K562 (cell line): ENCODE results near the gene CDC25B. TPM values are rescaled to one million over a fixed set of nuclear protein-coding genes. Genes with fewer than 3 reads are reported as not detected.
A peak's percentile ranks its signal among the peaks of the same experiment; 100 is the strongest.

Source experiments
- ATAC-seq: fragments of 200-7000 bp; cut with Tn5 transposase; 3 replicates; pipeline ENCODE4 v1.9.1; 2020; ENCODE audit warnings: moderate library complexity
- BruUV-seq: library from RNA; stranded (reverse); fragments of 400-500 nt; replicated peaks from 2 replicates; lab custom pipeline; 2021; lab: Mats Ljungman, UMichigan
- CTCF ChIA-PET: fragments of 300-600 bp; formaldehyde crosslinking; extraction: SDS; loops from one replicate; lab custom pipeline; 2021; ENCODE audit warnings: low intra/inter-chr PET ratio; lab: Yijun Ruan, JAX
- POLR2A ChIA-PET: fragments of 300-600, 350-650 bp; sonication (Branson Sonifier 250); formaldehyde crosslinking; extraction: SDS; loops from one replicate; lab custom pipeline; 2021; ENCODE audit warnings: antibody characterized with exemption, inconsistent platforms; lab: Yijun Ruan, JAX
- DNase-seq, 4 experiments: peaks; one replicate each; pipeline versions ENCODE4 v3.0.0 to v3.0.0-alpha.2; 2011 to 2018; ENCODE audit warnings: low spot score in 3 of 4, mixed read lengths in 3 of 4; ENCODE audit errors: extremely low read depth in 1 of 4
- FAIRE-seq: peaks from 2 replicates; lab custom pipeline; 2011; peaks lifted over from hg19 to GRCh38; lab: Jason Lieb, UNC
- H2AFZ ChIP-seq: 2 replicates; pipeline ENCODE4 v1.6.0; 2011; ENCODE audit warnings: low read depth, low read length, control low read depth, inconsistent platforms
- H3K27ac ChIP-seq: fragments of 200-600 bp; 3 replicates; pipeline ENCODE4 v1.8.0; 2011; ENCODE audit warnings: low read depth, mild to moderate bottlenecking, control low read depth, inconsistent platforms, low read length, moderate library complexity, mixed read lengths; ENCODE audit errors: extremely low read depth
- H3K27me3 ChIP-seq, 2 experiments: fragments of 300-600 bp in 1 of 2; 2 replicates in 1 of 2; 3 replicates in 1 of 2; pipeline versions ENCODE4 v1.6.0 to v1.8.0; 2011; ENCODE audit warnings: inconsistent platforms in 2 of 2, low read length in 2 of 2, mild to moderate bottlenecking in 1 of 2, mixed read lengths in 1 of 2, moderate library complexity in 1 of 2; ENCODE audit not compliant: control insufficient read depth in 2 of 2, insufficient read depth in 2 of 2
- H3K36me3 ChIP-seq: fragments of 300-600 bp; 3 replicates; pipeline ENCODE4 v1.8.0; 2011; ENCODE audit warnings: mild to moderate bottlenecking, low read length, inconsistent platforms; ENCODE audit not compliant: control insufficient read depth, insufficient read depth
- H3K4me1 ChIP-seq, 2 experiments: fragments of 200-600 bp in 1 of 2; replicated peaks in 1 of 2; 2 replicates in 1 of 2; 3 replicates in 1 of 2; pipeline versions ENCODE4 v1.5.1 to v1.8.0; 2011; ENCODE audit warnings: inconsistent platforms in 2 of 2, low read length in 2 of 2, mild to moderate bottlenecking in 1 of 2, mixed read lengths in 1 of 2, moderate library complexity in 1 of 2; ENCODE audit not compliant: control insufficient read depth in 2 of 2, insufficient read depth in 2 of 2
- H3K4me2 ChIP-seq: 2 replicates; pipeline ENCODE4 v1.6.1; 2011; ENCODE audit warnings: low read length, control low read depth, inconsistent platforms, mixed read lengths; ENCODE audit not compliant: insufficient read depth
- H3K4me3 ChIP-seq: fragments of 200-600 bp; sonication (generic), shearing (Covaris generic); 2 replicates; pipeline ENCODE4 v1.5.1; 2016; ENCODE audit warnings: control low read depth, inconsistent platforms
- H3K79me2 ChIP-seq: fragments of 200-600 bp; 3 replicates; pipeline ENCODE4 v1.8.0; 2011; ENCODE audit warnings: low read length, inconsistent platforms; ENCODE audit not compliant: control insufficient read depth, insufficient read depth
- H3K9ac ChIP-seq, 2 experiments: 2 replicates each; pipeline versions ENCODE4 v1.6.0 to v1.6.1; 2011; ENCODE audit warnings: low read depth in 2 of 2, low read length in 2 of 2, control low read depth in 1 of 2, inconsistent platforms in 1 of 2, mild to moderate bottlenecking in 1 of 2, mixed read lengths in 1 of 2; ENCODE audit not compliant: insufficient read depth in 1 of 2
- H3K9me1 ChIP-seq: one replicate; pipeline ENCODE4 v1.6.0; 2011; ENCODE audit warnings: inconsistent platforms, mild to moderate bottlenecking, low read length, moderate library complexity; ENCODE audit not compliant: control insufficient read depth, insufficient read depth
- H3K9me3 ChIP-seq: replicated peaks from 2 replicates; pipeline ENCODE4 v1.5.1; 2011; ENCODE audit warnings: low read depth, low read length, inconsistent platforms; ENCODE audit not compliant: control insufficient read depth, insufficient read depth
- H4K20me1 ChIP-seq: replicated peaks from 2 replicates; pipeline ENCODE4 v1.6.1; 2011; ENCODE audit warnings: low read length, inconsistent platforms, mixed read lengths; ENCODE audit not compliant: control insufficient read depth, insufficient read depth
- CC2D1A ChIP-seq: fragments of 450-650 bp; IDR thresholded peaks from 2 replicates; pipeline ENCODE4 v1.6.1; 2017; ENCODE audit warnings: mild to moderate bottlenecking
- MXI1 ChIP-seq: IDR thresholded peaks from 2 replicates; pipeline ENCODE4 v1.6.1; 2011; ENCODE audit warnings: low read depth, mild to moderate bottlenecking, improper control_type of control experiment, low read length
- MYNN ChIP-seq, 2 experiments: sonication (generic); formaldehyde crosslinking in 1 of 2; IDR thresholded peaks; 2 replicates each; pipeline versions ENCODE4 v1.5.0 to v1.6.1; 2016 to 2020; ENCODE audit warnings: antibody characterized with exemption in 1 of 2, missing genetic modification reagents in 1 of 2
- NR1H2 ChIP-seq: sonication (generic); formaldehyde crosslinking; IDR thresholded peaks from 2 replicates; pipeline ENCODE4 v1.4.0; 2020; ENCODE audit warnings: mild to moderate bottlenecking, missing genetic modification reagents
- NR4A1 ChIP-seq, 2 experiments: fragments of 250-450 bp in 1 of 2; fragments of 450-650 bp in 1 of 2; sonication (Bioruptor Pico) in 1 of 2; IDR thresholded peaks; 2 replicates each; pipeline versions ENCODE4 v1.4.0 to v1.6.1; 2016 to 2020; ENCODE audit warnings: mild to moderate bottlenecking in 2 of 2, missing compliant biosample characterization in 1 of 2, missing genetic modification characterization in 1 of 2, moderate library complexity in 1 of 2
- POLR2AphosphoS5 ChIP-seq: IDR thresholded peaks from 2 replicates; pipeline ENCODE4 v1.6.1; 2011; ENCODE audit warnings: mild to moderate bottlenecking, low read depth, low read length, moderate library complexity; ENCODE audit not compliant: control insufficient read depth, insufficient read depth
- TCFL5 ChIP-seq: fragments of 250-450 bp; sonication (Bioruptor Pico); conservative IDR thresholded peaks from 2 replicates; pipeline ENCODE4 v1.6.1; 2021; ENCODE audit warnings: mild to moderate bottlenecking, moderate library complexity, matching md5 sums
- TRIM24 ChIP-seq, 2 experiments: fragments of 450-650 bp; IDR thresholded peaks; 2 replicates each; pipeline ENCODE4 v1.6.1; 2016
- YY1 ChIP-seq, 3 experiments: IDR thresholded peaks; 2 replicates each; pipeline ENCODE4 v1.6.1; 2011; ENCODE audit warnings: low read length in 2 of 3, mild to moderate bottlenecking in 2 of 3, moderate library complexity in 2 of 3, borderline replicate concordance in 1 of 3, control low read depth in 1 of 3, low read depth in 1 of 3; ENCODE audit not compliant: insufficient read depth in 3 of 3, insufficient replicate concordance in 2 of 3, control insufficient read depth in 1 of 3, insufficient read length in 1 of 3; ENCODE audit errors: extremely low read depth in 1 of 3
- ZFX ChIP-seq: sonication (generic); formaldehyde crosslinking; IDR thresholded peaks from 2 replicates; pipeline ENCODE4 v1.8.0; 2022; ENCODE audit warnings: mild to moderate bottlenecking, missing genetic modification reagents, moderate library complexity
- ZNF175 ChIP-seq: fragments of 200-800 bp; sonication (Bioruptor generic); IDR thresholded peaks from 2 replicates; pipeline ENCODE4 v1.6.1; 2016; ENCODE audit warnings: low read depth, mild to moderate bottlenecking, missing genetic modification characterization, missing compliant biosample characterization
- WGBS: fragments of 100-300 bp; shearing (Covaris generic); methylation state at CpG from one replicate; pipeline ENCODE4 v1.1.6; 2016; ENCODE audit warnings: low coverage, mixed read lengths; ENCODE audit not compliant: insufficient coverage; ENCODE audit errors: missing lambda C conversion rate; 5-methylcytosine and 5-hydroxymethylcytosine counted together
- in situ Hi-C: fragments of 300-500 bp; cut with MboI; formaldehyde crosslinking; loops from 4 replicates; pipeline ENCODE4 v1.15.0; 2018; ENCODE audit warnings: inconsistent platforms, mixed read lengths
- intact Hi-C: fragments of 100-400 bp; cut with micrococcal nuclease; formaldehyde crosslinking; loops from 2 replicates; pipeline ENCODE4 v1.14.2; 2022
- polyA plus RNA-seq, 8 experiments: library from polyadenylated mRNA; depleted of rRNA in 4 of 8; stranded (reverse) in 5 of 8; unstranded in 3 of 8; fragments of >200 nt; fragmentation: Nextera tagmentation in 2 of 8; fragmentation: Illumina TruSeq in 1 of 8; extraction: Ambion mirVana in 2 of 8; extraction: Trizol in 1 of 8; gene quantifications; 2 replicates each; pipeline versions ENCODE4 v1.2.1 to v1.2.3, GENCODE V29; 2011 to 2014; ENCODE audit warnings: inconsistent platforms in 1 of 8, missing spikeins in 1 of 8
- total RNA-seq, 7 experiments: library from RNA; depleted of rRNA in 6 of 7; stranded (reverse); fragments of >200 nt in 6 of 7; fragmentation: Illumina TruSeq in 2 of 7; extraction: Trizol in 2 of 7; gene quantifications; 2 replicates each; pipeline versions ENCODE4 v1.2.1 to v1.2.3, GENCODE V29; 2011 to 2021; ENCODE audit warnings: low replicate concordance in 1 of 7
- TF ChIP-seq, protein P1 (sequence below): sonication (generic); formaldehyde crosslinking; IDR thresholded peaks from 2 replicates; pipeline ENCODE4 v1.8.1; 2023; ENCODE audit warnings: missing genetic modification reagents, mild to moderate bottlenecking, borderline replicate concordance

CDC25B gene
- total and polyA plus RNA-seq, 9 of the 15 experiments (the other 6 are each of a cell fraction or from before 2014, with no cell fraction given), result 2.3 to 35.7 (median 9.5) TPM

DNA sequence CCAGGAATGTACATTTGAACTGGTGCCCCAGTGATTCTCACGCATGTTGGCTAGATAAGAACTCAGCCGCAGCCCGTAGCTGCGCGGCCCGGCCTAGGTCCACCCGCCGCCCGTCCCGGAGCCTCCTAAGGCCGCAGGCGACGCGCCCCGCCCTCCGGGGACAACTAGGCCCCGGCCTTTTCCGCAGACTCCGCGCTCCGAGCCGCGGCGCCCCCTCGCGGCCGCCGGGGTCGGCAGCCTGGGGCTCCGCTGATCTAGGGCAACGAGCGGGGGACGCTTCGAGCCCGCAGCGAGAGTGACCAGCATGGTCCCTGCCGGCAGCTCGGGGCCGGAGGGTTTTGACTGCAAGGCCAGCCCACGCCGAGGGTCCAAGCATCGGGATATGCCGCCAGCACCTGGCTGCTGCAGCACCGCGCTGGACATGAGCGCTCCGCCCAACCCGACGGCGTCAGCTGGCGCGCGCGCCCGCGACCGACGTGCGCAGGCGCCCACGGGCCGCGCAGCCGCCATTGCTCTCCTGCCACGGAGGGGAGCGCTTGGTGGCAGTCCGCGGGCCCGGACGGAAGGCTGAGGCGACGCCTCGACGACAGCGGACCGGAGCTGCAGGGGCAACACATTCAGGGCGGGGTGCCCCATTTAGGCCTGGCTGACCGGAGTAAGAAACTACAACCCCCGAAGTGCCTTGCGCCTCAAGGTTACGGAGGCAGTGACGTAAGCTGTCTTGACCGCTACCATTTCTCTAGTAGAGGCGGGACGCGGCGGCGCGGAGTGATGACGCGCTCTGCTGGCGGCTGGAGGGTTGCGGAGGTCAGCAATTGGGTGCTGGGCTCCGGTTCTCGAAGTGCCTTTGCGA is 24.2 kb downstream of the CDC25B start, which contains the start of gene AP5S1:
Gene AP5S1 (plus strand): TSS at position 500 of the 853 bp plus-strand sequence. CDS start 1,571 bp downstream, outside the sequence.
- CTCF ChIA-PET, result interaction anchor here (0.6 to 1.9 kb wide), 3 partner anchors 33 to 191 kb away, joined by 3 to 12 read pairs (median 3); partner anchors contain the start of gene CENPB
- WGBS, result under 1% methylated on average over 66 of the region's 96 CpGs
- peak; percentile 89 for ATAC-seq
- intact Hi-C loops (loop anchor here (2.0 kb wide), 2 partner anchors 27 to 33 kb away; partner anchors contain the start of genes CENPB and MAVS), in situ Hi-C loops (no loop called here)
- H3K9me3 ChIP-seq, result no peaks in the 10 kb centered on the region
- POLR2A ChIA-PET, result interaction anchor here (0.6 to 2.4 kb wide), 11 partner anchors 11 to 65 kb away, joined by 3 to 13 read pairs (median 3); partner anchors contain the start of gene SPEF1
- H3K36me3 ChIP-seq, result peaks cover 22% of the 10 kb centered on the region; the same call in 2 of the 3 replicates
- H3K27ac ChIP-seq, result peak within 1 kb of the TSS; percentile 100
- peaks cover 13% of the 10 kb centered on the region; the same call in 1 of the 3 replicates for H3K79me2 ChIP-seq
- no peaks in the 10 kb centered on the region for H4K20me1 ChIP-seq
- DNase-seq, result peak; percentile 81 to 94 (median 84)
- FAIRE-seq, result peak; percentile 91
- H3K27me3 ChIP-seq, result no peaks in the 10 kb centered on the region
- TSS peak; percentile 55 for BruUV-seq
- peak within 1 kb of the TSS; percentile 82 for H3K4me3 ChIP-seq
- peak within 1 kb of the TSS; percentile 98 for H3K9ac ChIP-seq
- peak within 1 kb of the TSS; percentile 98 for H2AFZ ChIP-seq
- H3K4me1 ChIP-seq, result peaks cover 18 to 29% of the 10 kb centered on the region in 2 experiments
- peak within 1 kb of the TSS; percentile 90 for H3K4me2 ChIP-seq
- no peaks in the 10 kb centered on the region for H3K9me1 ChIP-seq
- TF ChIP-seq TRIM24 (IDR thresholded peaks at IDR 0.05), result 0 out of 4 replicates have a peak, but pooled peaks of 1 of the 2 experiments have one; percentile 53
- no peak for TF ChIP-seq MYNN (IDR thresholded peaks at IDR 0.05)
- TF ChIP-seq MYNN (CRISPR knock-in tag; IDR thresholded peaks at IDR 0.05), result no peak
- peak; percentile 99 for TF ChIP-seq ZFX (CRISPR knock-in tag)
- peak; percentile 38 for TF ChIP-seq ZNF175 (CRISPR knock-in tag)
- peak; percentile 43; the same call in 1 of the 2 replicates for TF ChIP-seq NR4A1 (CRISPR knock-in tag; IDR thresholded peaks at IDR 0.05)
- TF ChIP-seq NR4A1 (tag; IDR thresholded peaks at IDR 0.05), result no peak
- no peak for TF ChIP-seq MXI1
- TF ChIP-seq, protein P1, sequence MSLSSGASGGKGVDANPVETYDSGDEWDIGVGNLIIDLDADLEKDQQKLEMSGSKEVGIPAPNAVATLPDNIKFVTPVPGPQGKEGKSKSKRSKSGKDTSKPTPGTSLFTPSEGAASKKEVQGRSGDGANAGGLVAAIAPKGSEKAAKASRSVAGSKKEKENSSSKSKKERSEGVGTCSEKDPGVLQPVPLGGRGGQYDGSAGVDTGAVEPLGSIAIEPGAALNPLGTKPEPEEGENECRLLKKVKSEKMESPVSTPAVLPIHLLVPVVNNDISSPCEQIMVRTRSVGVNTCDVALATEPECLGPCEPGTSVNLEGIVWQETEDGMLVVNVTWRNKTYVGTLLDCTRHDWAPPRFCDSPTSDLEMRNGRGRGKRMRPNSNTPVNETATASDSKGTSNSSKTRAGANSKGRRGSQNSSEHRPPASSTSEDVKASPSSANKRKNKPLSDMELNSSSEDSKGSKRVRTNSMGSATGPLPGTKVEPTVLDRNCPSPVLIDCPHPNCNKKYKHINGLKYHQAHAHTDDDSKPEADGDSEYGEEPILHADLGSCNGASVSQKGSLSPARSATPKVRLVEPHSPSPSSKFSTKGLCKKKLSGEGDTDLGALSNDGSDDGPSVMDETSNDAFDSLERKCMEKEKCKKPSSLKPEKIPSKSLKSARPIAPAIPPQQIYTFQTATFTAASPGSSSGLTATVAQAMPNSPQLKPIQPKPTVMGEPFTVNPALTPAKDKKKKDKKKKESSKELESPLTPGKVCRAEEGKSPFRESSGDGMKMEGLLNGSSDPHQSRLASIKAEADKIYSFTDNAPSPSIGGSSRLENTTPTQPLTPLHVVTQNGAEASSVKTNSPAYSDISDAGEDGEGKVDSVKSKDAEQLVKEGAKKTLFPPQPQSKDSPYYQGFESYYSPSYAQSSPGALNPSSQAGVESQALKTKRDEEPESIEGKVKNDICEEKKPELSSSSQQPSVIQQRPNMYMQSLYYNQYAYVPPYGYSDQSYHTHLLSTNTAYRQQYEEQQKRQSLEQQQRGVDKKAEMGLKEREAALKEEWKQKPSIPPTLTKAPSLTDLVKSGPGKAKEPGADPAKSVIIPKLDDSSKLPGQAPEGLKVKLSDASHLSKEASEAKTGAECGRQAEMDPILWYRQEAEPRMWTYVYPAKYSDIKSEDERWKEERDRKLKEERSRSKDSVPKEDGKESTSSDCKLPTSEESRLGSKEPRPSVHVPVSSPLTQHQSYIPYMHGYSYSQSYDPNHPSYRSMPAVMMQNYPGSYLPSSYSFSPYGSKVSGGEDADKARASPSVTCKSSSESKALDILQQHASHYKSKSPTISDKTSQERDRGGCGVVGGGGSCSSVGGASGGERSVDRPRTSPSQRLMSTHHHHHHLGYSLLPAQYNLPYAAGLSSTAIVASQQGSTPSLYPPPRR (CRISPR knock-in tag), result peak; percentile 94; the same call in 1 of the 2 replicates
- no peak for TF ChIP-seq CC2D1A
- peak; percentile 28 for TF ChIP-seq POLR2AphosphoS5
- peak; percentile 56; the same call in 1 of the 2 replicates for TF ChIP-seq NR1H2
- TF ChIP-seq YY1 (IDR thresholded peaks at IDR 0.05; ENCODE audit: borderline replicate concordance in 1 of 3, control insufficient read depth in 1 of 3, extremely low read depth in 1 of 3, insufficient read depth in 3 of 3, insufficient read length in 1 of 3, insufficient replicate concordance in 2 of 3, low read depth in 1 of 3, low read length in 2 of 3), result peak; percentile 85 to 97 (median 94)
- TF ChIP-seq TCFL5, result no peak
